ENCODE measurements around the gene INPP4B. TPM values are rescaled to one million over a fixed set of nuclear protein-coding genes. Genes with fewer than 3 reads are reported as not detected.

The INPP4B gene
- polyA plus RNA-seq, 1 experiment = 5.1 TPM

DNA sequence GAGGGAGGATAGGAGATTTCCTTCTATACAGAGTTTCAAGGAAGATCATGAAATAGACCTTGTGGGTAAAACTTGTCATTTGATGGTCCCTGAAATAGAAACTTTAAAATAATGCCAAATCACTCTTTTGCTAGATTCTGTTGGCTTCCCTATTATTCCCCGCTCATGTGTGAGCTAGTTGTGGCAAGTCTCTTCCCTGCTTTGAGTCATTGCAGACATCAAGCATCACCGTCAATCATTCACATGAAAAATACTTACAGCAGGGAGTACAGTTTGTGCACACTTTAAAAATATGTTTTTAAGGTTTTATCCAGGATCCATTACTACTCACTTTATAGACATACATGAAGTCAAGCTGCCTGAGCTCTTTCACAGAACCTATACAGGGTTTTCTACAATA lies 35.2 kb upstream of the INPP4B start:
- no peaks in the 10 kb centered on the region for H3K9me3 ChIP-seq (ENCODE audit: control insufficient read depth, insufficient read depth, low read length)
- ChIA-PET CTCF (interaction anchor here (0.6 to 0.9 kb wide), 2 partner anchors 10 to 1640 kb away, joined by 3 read pairs; no protein-coding TSS in a partner anchor), POLR2A (no interaction called here)
- H3K27ac ChIP-seq (ENCODE audit: low read depth, low read length) = no peak overlapping the region
- no peaks in the 10 kb centered on the region for H3K27me3 ChIP-seq (ENCODE audit: control insufficient read depth, insufficient read depth, low read length)
- TF ChIP-seq, protein P1, sequence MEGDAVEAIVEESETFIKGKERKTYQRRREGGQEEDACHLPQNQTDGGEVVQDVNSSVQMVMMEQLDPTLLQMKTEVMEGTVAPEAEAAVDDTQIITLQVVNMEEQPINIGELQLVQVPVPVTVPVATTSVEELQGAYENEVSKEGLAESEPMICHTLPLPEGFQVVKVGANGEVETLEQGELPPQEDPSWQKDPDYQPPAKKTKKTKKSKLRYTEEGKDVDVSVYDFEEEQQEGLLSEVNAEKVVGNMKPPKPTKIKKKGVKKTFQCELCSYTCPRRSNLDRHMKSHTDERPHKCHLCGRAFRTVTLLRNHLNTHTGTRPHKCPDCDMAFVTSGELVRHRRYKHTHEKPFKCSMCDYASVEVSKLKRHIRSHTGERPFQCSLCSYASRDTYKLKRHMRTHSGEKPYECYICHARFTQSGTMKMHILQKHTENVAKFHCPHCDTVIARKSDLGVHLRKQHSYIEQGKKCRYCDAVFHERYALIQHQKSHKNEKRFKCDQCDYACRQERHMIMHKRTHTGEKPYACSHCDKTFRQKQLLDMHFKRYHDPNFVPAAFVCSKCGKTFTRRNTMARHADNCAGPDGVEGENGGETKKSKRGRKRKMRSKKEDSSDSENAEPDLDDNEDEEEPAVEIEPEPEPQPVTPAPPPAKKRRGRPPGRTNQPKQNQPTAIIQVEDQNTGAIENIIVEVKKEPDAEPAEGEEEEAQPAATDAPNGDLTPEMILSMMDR (IDR thresholded peaks at IDR 0.05; ENCODE audit: low read depth, low read length) = no peak
- H3K4me3 ChIP-seq (ENCODE audit: low read depth, low read length) = no peak overlapping the region
- no peak for DNase-seq (ENCODE audit: low read depth, low spot score)

DNA sequence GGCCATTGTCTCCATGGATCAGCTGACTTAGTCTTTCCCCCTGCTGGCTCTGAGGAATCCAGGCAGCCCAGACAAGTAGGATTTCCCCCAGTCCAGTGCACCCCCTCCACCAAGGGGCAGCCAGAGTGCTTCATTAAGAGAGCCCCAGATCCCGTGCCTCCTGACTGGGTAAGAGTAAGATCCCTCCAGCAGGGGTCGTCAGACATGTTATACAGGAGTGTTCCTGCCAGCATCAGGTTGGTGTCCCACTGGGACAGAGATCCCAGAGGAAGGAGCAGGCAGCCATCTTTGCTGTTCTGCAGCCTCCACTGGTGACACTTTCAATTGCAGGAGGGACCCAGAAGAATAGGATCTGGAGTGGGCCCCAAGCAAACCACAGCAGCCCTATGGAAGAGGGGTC lies 29.0 kb upstream of the INPP4B start:
- TF ChIP-seq, protein P1 (IDR thresholded peaks at IDR 0.05; ENCODE audit: low read depth, low read length) = no peak
- H3K27ac ChIP-seq (ENCODE audit: low read depth, low read length) = no peak overlapping the region
- no peak for DNase-seq (ENCODE audit: low read depth, low spot score)
- no peaks in the 10 kb centered on the region for H3K9me3 ChIP-seq (ENCODE audit: control insufficient read depth, insufficient read depth, low read length)
- H3K4me3 ChIP-seq (ENCODE audit: low read depth, low read length) = no peak overlapping the region
- CTCF ChIA-PET = no interaction called here
- POLR2A ChIA-PET = no interaction called here
- no peaks in the 10 kb centered on the region for H3K27me3 ChIP-seq (ENCODE audit: control insufficient read depth, insufficient read depth, low read length)

DNA sequence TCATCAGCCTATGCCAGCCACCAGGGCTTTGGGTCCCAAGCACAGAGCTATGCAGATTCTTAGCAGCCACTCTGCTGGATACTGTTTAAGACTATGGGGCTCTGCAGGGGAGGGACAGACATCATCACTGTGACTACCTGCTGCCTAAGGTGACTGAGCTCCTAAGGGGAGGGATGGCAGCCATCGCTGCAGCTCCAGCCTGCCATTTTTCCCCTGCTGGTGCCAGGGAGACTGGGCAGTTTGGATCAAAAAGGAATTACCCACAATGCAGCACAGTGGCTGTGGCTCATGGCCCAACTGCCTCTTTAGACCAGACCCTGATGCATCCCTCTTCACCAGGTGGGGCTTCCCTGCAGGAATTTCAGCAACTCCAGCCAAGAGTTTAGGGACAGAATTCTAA lies 28.6 kb upstream of the INPP4B start:
- Histone ChIP-seq H3K9me3 (ENCODE audit: control insufficient read depth, insufficient read depth, low read length) (no peaks in the 10 kb centered on the region), H3K27me3 (ENCODE audit: control insufficient read depth, insufficient read depth, low read length) (no peaks in the 10 kb centered on the region), H3K4me3 (ENCODE audit: low read depth, low read length) (no peak overlapping the region), H3K27ac (ENCODE audit: low read depth, low read length) (no peak overlapping the region)
- CTCF ChIA-PET = no interaction called here
- TF ChIP-seq, protein P1 (IDR thresholded peaks at IDR 0.05; ENCODE audit: low read depth, low read length) = no peak
- no peak for DNase-seq (ENCODE audit: low read depth, low spot score)
- POLR2A ChIA-PET = no interaction called here

DNA sequence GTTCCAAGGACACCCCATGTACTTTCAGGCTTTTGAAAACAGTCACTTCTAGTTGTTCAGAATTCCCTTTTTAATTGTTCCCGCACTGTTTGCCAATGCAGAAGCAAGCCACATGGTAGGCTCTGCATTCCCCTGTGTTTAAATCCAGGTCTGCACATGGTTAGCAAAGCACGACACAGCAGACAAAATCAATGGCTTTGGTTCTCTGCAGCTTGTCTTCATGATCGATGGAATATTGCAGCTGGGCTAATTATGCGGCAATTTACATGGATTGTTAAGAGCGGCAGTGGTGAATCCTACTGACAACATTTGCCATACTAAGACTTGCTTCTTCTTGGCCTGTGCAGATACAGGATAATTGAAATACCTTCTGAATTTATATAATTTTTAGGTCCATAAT lies 20.6 kb upstream of the INPP4B start:
- CTCF ChIA-PET = no interaction called here
- TF ChIP-seq, protein P1 (IDR thresholded peaks at IDR 0.05; ENCODE audit: low read depth, low read length) = no peak

DNA sequence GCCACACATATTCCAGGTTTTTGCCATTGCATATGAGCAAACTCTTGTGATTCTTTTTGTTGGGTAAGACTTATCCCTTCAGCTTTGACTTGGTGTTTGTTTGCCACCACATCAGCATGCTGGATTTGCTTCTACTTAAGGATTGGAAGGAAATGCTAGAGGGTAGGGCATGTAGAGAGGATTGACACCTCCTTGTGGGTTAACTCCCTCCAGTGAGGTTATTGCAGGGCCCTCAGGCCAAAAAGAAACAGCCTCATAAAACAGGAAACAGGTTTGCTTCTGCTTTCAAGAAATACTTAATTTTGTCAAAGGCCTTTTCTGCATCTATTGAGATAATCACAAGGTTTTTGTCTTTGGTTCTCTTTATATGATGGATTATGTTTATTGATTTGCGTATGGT lies 15.2 kb upstream of the INPP4B start:
- CTCF ChIA-PET = no interaction called here
- TF ChIP-seq, protein P1 (IDR thresholded peaks at IDR 0.05; ENCODE audit: low read depth, low read length) = no peak
- Histone ChIP-seq H3K27ac (ENCODE audit: low read depth, low read length) (no peak overlapping the region), H3K4me3 (ENCODE audit: low read depth, low read length) (no peak overlapping the region), H3K27me3 (ENCODE audit: control insufficient read depth, insufficient read depth, low read length) (no peaks in the 10 kb centered on the region), H3K9me3 (ENCODE audit: control insufficient read depth, insufficient read depth, low read length) (no peaks in the 10 kb centered on the region)
- DNase-seq (ENCODE audit: low read depth, low spot score) = no peak
- POLR2A ChIA-PET = no interaction called here

More for the DNA sequence above, 20.6 kb upstream of the INPP4B start:
- H3K27ac ChIP-seq (ENCODE audit: low read depth, low read length) = no peak overlapping the region
- no peak for DNase-seq (ENCODE audit: low read depth, low spot score)
- H3K27me3 ChIP-seq (ENCODE audit: control insufficient read depth, insufficient read depth, low read length) = peaks cover 3% of the 10 kb centered on the region
- H3K9me3 ChIP-seq (ENCODE audit: control insufficient read depth, insufficient read depth, low read length) = no peaks in the 10 kb centered on the region
- POLR2A ChIA-PET = no interaction called here
- H3K4me3 ChIP-seq (ENCODE audit: low read depth, low read length) = no peak overlapping the region

Data from AG04450 (cell line).